BE2C (cell line): Measurements from ENCODE around the gene DNASE1L1.

Source experiments
- DNase-seq: peaks from one replicate; pipeline ENCODE4 v3.0.0-alpha.2; 2020
- H3K27me3 ChIP-seq: fragments of 250-450 bp; sonication (Bioruptor Pico); 2 replicates; pipeline ENCODE4 v1.5.1; 2020; ENCODE audit warnings: mild to moderate bottlenecking
- H3K36me3 ChIP-seq: fragments of 250-450 bp; sonication (Bioruptor Pico); 2 replicates; pipeline ENCODE4 v1.5.1; 2020; ENCODE audit warnings: mild to moderate bottlenecking
- H3K4me1 ChIP-seq: fragments of 250-450 bp; sonication (Bioruptor Pico); 2 replicates; pipeline ENCODE4 v1.5.1; 2020
- H3K4me3 ChIP-seq: 2 replicates; pipeline ENCODE4 v1.5.1; 2011; ENCODE audit warnings: low read depth, low read length
- H3K9me3 ChIP-seq: fragments of 250-450 bp; sonication (Bioruptor Pico); 2 replicates; pipeline ENCODE4 v1.5.1; 2020
- CTCF ChIP-seq: IDR thresholded peaks from 2 replicates; pipeline ENCODE4 v1.5.1; 2012; ENCODE audit warnings: mild to moderate bottlenecking, low read depth, low read length

Gene DNASE1L1

GRCh38 chrX:154355776-154356140 is 53.3 kb downstream of the DNASE1L1 start:
- Histone ChIP-seq H3K36me3 (peaks cover 97% of the 10 kb centered on the region), H3K4me1 (no peaks in the 10 kb centered on the region), H3K27me3 (no peaks in the 10 kb centered on the region), H3K4me3 (no peak overlapping the region), H3K9me3 (no peaks in the 10 kb centered on the region)
- no peak for TF ChIP-seq CTCF
- no peak for DNase-seq

- Histone ChIP-seq H3K4me1 (no peaks in the 10 kb centered on the region), H3K9me3 (no peaks in the 10 kb centered on the region), H3K27me3 (no peaks in the 10 kb centered on the region), H3K36me3 (peaks cover 98% of the 10 kb centered on the region), H3K4me3 (no peak overlapping the region)
- DNase-seq = no peak
- no peak for TF ChIP-seq CTCF
Measured at GRCh38 chrX:154355094-154355775, 53.8 kb downstream of the DNASE1L1 start.

- Histone ChIP-seq H3K9me3 (no peaks in the 10 kb centered on the region), H3K4me3 (no peak overlapping the region), H3K36me3 (peaks cover 96% of the 10 kb centered on the region), H3K27me3 (no peaks in the 10 kb centered on the region), H3K4me1 (no peaks in the 10 kb centered on the region)
- peak; percentile 41 for DNase-seq
- TF ChIP-seq CTCF = no peak
Measured at GRCh38 chrX:154354516-154354915, 54.5 kb downstream of the DNASE1L1 start.

- Histone ChIP-seq H3K4me3 (no peak overlapping the region), H3K9me3 (no peaks in the 10 kb centered on the region), H3K4me1 (no peaks in the 10 kb centered on the region), H3K27me3 (no peaks in the 10 kb centered on the region), H3K36me3 (peaks cover 96% of the 10 kb centered on the region)
- TF ChIP-seq CTCF = no peak
- DNase-seq = no peak
Measured at GRCh38 chrX:154354013-154354412, 55.0 kb downstream of the DNASE1L1 start.

GRCh38 chrX:154353172-154353843 is 55.7 kb downstream of the DNASE1L1 start:
- peaks cover 96% of the 10 kb centered on the region for H3K36me3 ChIP-seq
- H3K4me1 ChIP-seq = no peaks in the 10 kb centered on the region
- TF ChIP-seq CTCF = no peak
- no peaks in the 10 kb centered on the region for H3K27me3 ChIP-seq
- peak; percentile 1 for DNase-seq
- no peak overlapping the region for H3K4me3 ChIP-seq
- H3K9me3 ChIP-seq = no peaks in the 10 kb centered on the region

GRCh38 chrX:154352466-154352865 is 56.6 kb downstream of the DNASE1L1 start:
- Histone ChIP-seq H3K27me3 (no peaks in the 10 kb centered on the region), H3K36me3 (peaks cover 90% of the 10 kb centered on the region), H3K4me3 (no peak overlapping the region), H3K9me3 (no peaks in the 10 kb centered on the region), H3K4me1 (no peaks in the 10 kb centered on the region)
- TF ChIP-seq CTCF = no peak
- DNase-seq = no peak
